CMK (cell line): Measurements from ENCODE around the gene TMEM132E.

Experiments
- DNase-seq: peaks from one replicate; pipeline ENCODE4 v3.0.0-alpha.2; 2010; ENCODE audit warnings: low read depth

The TMEM132E gene

GRCh38 chr17:34606763-34607162 is 27.4 kb downstream of the TMEM132E start:
- DNase-seq, result no peak

- no peak for DNase-seq
Observed at GRCh38 chr17:34607917-34608316, 28.5 kb downstream of the TMEM132E start.

GRCh38 chr17:34609210-34609609 is 29.8 kb downstream of the TMEM132E start:
- no peak for DNase-seq

- DNase-seq, result no peak
Observed at GRCh38 chr17:34610039-34610438, 30.7 kb downstream of the TMEM132E start.

GRCh38 chr17:34610506-34610905 is 31.1 kb downstream of the TMEM132E start:
- DNase-seq, result no peak

- no peak for DNase-seq
Observed at GRCh38 chr17:34613064-34614019, 34.0 kb downstream of the TMEM132E start.

GRCh38 chr17:34614698-34615097 is 35.3 kb downstream of the TMEM132E start:
- DNase-seq, result no peak

GRCh38 chr17:34615326-34615725 is 35.9 kb downstream of the TMEM132E start:
- DNase-seq, result no peak

GRCh38 chr17:34616148-34616547 is 36.8 kb downstream of the TMEM132E start:
- DNase-seq, result no peak

GRCh38 chr17:34617398-34617797 is 38.0 kb downstream of the TMEM132E start:
- DNase-seq, result no peak

GRCh38 chr17:34619687-34620217 is 40.4 kb downstream of the TMEM132E start:
- no peak for DNase-seq

GRCh38 chr17:34620458-34620857 is 41.1 kb downstream of the TMEM132E start:
- DNase-seq, result no peak

GRCh38 chr17:34622862-34623623 is 43.7 kb downstream of the TMEM132E start:
- no peak for DNase-seq

GRCh38 chr17:34623856-34624766 is 44.7 kb downstream of the TMEM132E start:
- no peak for DNase-seq

GRCh38 chr17:34624767-34625383 is 45.5 kb downstream of the TMEM132E start:
- DNase-seq, result no peak

- no peak for DNase-seq
Observed at GRCh38 chr17:34626121-34626681, 46.8 kb downstream of the TMEM132E start.

- no peak for DNase-seq
Observed at GRCh38 chr17:34628879-34629278, 49.5 kb downstream of the TMEM132E start.

- no peak for DNase-seq
Observed at GRCh38 chr17:34633351-34633750, 54.0 kb downstream of the TMEM132E start.

- no peak for DNase-seq
Observed at GRCh38 chr17:34633760-34634159, 54.4 kb downstream of the TMEM132E start.

GRCh38 chr17:34634551-34635160 is 55.3 kb downstream of the TMEM132E start:
- DNase-seq, result no peak
